ENCODE results near the gene STARD13.
A peak's percentile ranks its signal among the peaks of the same experiment; 100 is the strongest.

The STARD13 gene, protein sequence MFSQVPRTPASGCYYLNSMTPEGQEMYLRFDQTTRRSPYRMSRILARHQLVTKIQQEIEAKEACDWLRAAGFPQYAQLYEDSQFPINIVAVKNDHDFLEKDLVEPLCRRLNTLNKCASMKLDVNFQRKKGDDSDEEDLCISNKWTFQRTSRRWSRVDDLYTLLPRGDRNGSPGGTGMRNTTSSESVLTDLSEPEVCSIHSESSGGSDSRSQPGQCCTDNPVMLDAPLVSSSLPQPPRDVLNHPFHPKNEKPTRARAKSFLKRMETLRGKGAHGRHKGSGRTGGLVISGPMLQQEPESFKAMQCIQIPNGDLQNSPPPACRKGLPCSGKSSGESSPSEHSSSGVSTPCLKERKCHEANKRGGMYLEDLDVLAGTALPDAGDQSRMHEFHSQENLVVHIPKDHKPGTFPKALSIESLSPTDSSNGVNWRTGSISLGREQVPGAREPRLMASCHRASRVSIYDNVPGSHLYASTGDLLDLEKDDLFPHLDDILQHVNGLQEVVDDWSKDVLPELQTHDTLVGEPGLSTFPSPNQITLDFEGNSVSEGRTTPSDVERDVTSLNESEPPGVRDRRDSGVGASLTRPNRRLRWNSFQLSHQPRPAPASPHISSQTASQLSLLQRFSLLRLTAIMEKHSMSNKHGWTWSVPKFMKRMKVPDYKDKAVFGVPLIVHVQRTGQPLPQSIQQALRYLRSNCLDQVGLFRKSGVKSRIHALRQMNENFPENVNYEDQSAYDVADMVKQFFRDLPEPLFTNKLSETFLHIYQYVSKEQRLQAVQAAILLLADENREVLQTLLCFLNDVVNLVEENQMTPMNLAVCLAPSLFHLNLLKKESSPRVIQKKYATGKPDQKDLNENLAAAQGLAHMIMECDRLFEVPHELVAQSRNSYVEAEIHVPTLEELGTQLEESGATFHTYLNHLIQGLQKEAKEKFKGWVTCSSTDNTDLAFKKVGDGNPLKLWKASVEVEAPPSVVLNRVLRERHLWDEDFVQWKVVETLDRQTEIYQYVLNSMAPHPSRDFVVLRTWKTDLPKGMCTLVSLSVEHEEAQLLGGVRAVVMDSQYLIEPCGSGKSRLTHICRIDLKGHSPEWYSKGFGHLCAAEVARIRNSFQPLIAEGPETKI

GRCh38 chr13:33285420-33286124, at the start of gene STARD13:
TSS of gene STARD13 (minus strand) at chr13:33285755. CDS start at chr13:33285638, 117 bp downstream.
- H3K4me3 ChIP-seq (replicated peaks; ENCODE audit: low read depth, low read length), result peak within 1 kb of the TSS; percentile 95
- TF ChIP-seq CTCF (IDR thresholded peaks at IDR 0.05; ENCODE audit: low read length, missing control alignments), result peak; percentile 55
- DNase-seq (ENCODE audit: low read depth), result peak; percentile 98

- no peak for DNase-seq (ENCODE audit: low read depth)
- no peak overlapping the region for H3K4me3 ChIP-seq (replicated peaks; ENCODE audit: low read depth, low read length)
- no peak for TF ChIP-seq CTCF (IDR thresholded peaks at IDR 0.05; ENCODE audit: low read length, missing control alignments)
Measured at GRCh38 chr13:33334831-33335230, 49.3 kb upstream of the STARD13 start.

- TF ChIP-seq CTCF (IDR thresholded peaks at IDR 0.05; ENCODE audit: low read length, missing control alignments), result no peak
- DNase-seq (ENCODE audit: low read depth), result no peak
- no peak overlapping the region for H3K4me3 ChIP-seq (replicated peaks; ENCODE audit: low read depth, low read length)
Measured at GRCh38 chr13:33331962-33332361, 46.4 kb upstream of the STARD13 start.

DNA sequence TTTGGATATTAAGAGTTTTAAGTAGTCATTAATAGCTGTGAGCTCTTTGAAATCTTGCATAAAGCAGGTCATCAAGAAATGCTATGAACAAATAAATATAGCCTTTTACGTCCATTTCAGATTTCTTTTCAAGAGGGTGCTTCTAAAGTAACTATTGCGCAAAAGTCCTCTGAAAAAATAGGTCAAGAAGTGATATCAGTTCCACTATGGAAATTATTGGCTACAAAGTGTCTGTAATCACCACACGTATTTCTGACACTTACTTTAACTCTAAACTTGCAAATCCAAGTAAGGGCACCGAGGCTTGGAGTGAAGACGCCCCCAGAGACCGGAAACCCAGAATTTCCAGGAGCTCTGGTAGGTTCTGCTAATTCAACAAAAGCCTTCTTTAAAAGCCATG, 44.9 kb upstream of the STARD13 start:
- DNase-seq (ENCODE audit: low read depth), result no peak
- no peak overlapping the region for H3K4me3 ChIP-seq (replicated peaks; ENCODE audit: low read depth, low read length)
- no peak for TF ChIP-seq CTCF (IDR thresholded peaks at IDR 0.05; ENCODE audit: low read length, missing control alignments)

DNA sequence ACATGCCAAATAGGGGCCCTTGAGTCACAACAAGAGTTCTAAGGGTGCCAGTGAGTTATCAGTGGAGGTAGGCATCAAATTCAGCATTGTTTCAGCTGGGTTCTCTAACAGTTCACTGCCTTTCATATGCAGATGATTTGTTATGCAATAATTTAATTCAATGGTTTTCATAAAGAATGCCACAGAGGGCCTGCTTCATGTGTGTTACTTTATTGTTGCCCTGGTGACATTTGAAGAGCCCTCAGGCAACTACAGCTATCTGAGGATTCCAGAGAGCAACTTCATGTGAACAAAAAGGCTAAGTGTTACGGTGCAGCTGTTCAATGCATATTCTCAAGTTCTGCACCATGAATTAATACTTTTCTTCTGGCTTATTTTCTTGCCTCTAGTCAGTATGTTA, 43.1 kb upstream of the STARD13 start:
- H3K4me3 ChIP-seq (replicated peaks; ENCODE audit: low read depth, low read length), result no peak overlapping the region
- peak; percentile 24 for DNase-seq (ENCODE audit: low read depth)
- TF ChIP-seq CTCF (IDR thresholded peaks at IDR 0.05; ENCODE audit: low read length, missing control alignments), result no peak

DNA sequence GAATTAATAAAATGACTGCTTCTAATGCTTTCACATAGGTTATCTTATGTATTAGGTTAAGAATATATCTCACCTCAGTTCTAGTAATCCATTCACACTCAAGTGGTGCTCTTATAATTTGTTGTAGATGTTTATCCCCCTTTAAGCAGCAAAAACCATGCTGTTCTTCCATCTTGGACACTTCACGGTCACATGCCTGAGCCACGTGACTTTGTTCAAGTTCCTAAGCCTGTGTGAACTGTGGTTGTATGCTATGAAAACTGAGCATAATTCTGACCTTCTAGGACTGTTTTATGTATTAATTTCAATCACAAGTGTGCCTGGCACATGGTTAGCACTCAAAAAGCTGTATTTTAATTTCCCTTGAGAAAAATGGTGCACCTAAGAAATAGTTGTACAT, 41.2 kb upstream of the STARD13 start:
- TF ChIP-seq CTCF (IDR thresholded peaks at IDR 0.05; ENCODE audit: low read length, missing control alignments), result no peak

More for the DNA sequence above, 41.2 kb upstream of the STARD13 start:
- DNase-seq (ENCODE audit: low read depth), result no peak
- no peak overlapping the region for H3K4me3 ChIP-seq (replicated peaks; ENCODE audit: low read depth, low read length)

Data from fibroblast of pulmonary artery (primary cell).